Left lung (tissue), 10 donors: ENCODE measurements around the gene TRIM9. TPM values are rescaled to one million over a fixed set of nuclear protein-coding genes. Genes with fewer than 3 reads are reported as not detected.

Source experiments
- ATAC-seq: fragments of 200-7000 bp; cut with Tn5 transposase; one replicate; pipeline ENCODE4 v1.9.1; 2020; ENCODE audit warnings: moderate library complexity
- DNase-seq, 4 donors: peaks; one replicate each; pipeline ENCODE4 v3.0.0-alpha.2; 2013 to 2020
- H3K27ac ChIP-seq, 2 donors: fragments of 200-600 bp; sonication (generic) in 1 of 2; one replicate each; pipeline versions ENCODE4 v1.5.0 to v1.8.0; 2020 to 2021
- H3K27me3 ChIP-seq, 2 donors: fragments of 200-600 bp; sonication (generic) in 1 of 2; one replicate each; pipeline versions ENCODE4 v1.5.0 to v1.8.0; 2020 to 2021
- H3K36me3 ChIP-seq, 2 donors: fragments of 200-600 bp; sonication (generic) in 1 of 2; one replicate each; pipeline versions ENCODE4 v1.5.0 to v1.8.0; 2020 to 2021
- H3K4me1 ChIP-seq, 2 donors: fragments of 200-600 bp; one replicate each; pipeline ENCODE4 v1.8.0; 2021
- H3K4me3 ChIP-seq, 2 donors: fragments of 200-600 bp; sonication (generic) in 1 of 2; one replicate each; pipeline versions ENCODE4 v1.5.0 to v1.8.0; 2020 to 2021; ENCODE audit warnings: mild to moderate bottlenecking in 1 of 2
- H3K9me3 ChIP-seq, 2 donors: fragments of 200-600 bp; sonication (generic) in 1 of 2; one replicate each; pipeline versions ENCODE4 v1.5.0 to v1.8.0; 2020 to 2021
- CTCF ChIP-seq, 2 donors: fragments of 200-600 bp; sonication (generic) in 1 of 2; IDR thresholded peaks; one replicate each; pipeline versions ENCODE4 v1.5.0 to v1.8.0; 2021; ENCODE audit warnings: antibody characterized with exemption in 2 of 2
- intact Hi-C, 2 donors: fragments of 100-400 bp; cut with DNase I; formaldehyde crosslinking; loops; one replicate each; pipeline versions ENCODE4 v1.11.2 to v1.14.2; 2022
- polyA plus RNA-seq, 6 donors: library from polyadenylated mRNA; unstranded; fragments of 120-200 nt; gene quantifications; one replicate each; pipeline ENCODE4 v1.2.1, GENCODE V29; 2013; ENCODE audit not compliant: insufficient read length in 6 of 6
- total RNA-seq, 2 donors: library from RNA; stranded (reverse); fragmentation: NEBNext Ultra II Directional; extraction: Animal tissue kit (Norgen Biotek cat#: 25700); gene quantifications; one replicate each; pipeline ENCODE4 v1.2.1, GENCODE V29; 2021
- donor health status: DM: no; HTN: yes; CAD: no.
- donor health status: DM: no; HTN: no; CAD: no.

TRIM9 gene
- total and polyA plus RNA-seq, 8 donors: 0.47 to 1.4 (median 1.0) TPM

- no peak overlapping the region for H3K27ac ChIP-seq
- DNase-seq (no peak), ATAC-seq (no peak)
- H3K9me3 ChIP-seq: no peaks in the 10 kb centered on the region
- no peak overlapping the region for H3K4me3 ChIP-seq
- H3K4me1 ChIP-seq: peaks cover 4 to 11% of the 10 kb centered on the region in 2 donors
- no peak for TF ChIP-seq CTCF (IDR thresholded peaks at IDR 0.05)
- intact Hi-C loops: no loop called here
- H3K27me3 ChIP-seq: no peaks in the 10 kb centered on the region
- no peaks in the 10 kb centered on the region for H3K36me3 ChIP-seq
These were observed 13.7 kb downstream of the TRIM9 start for GRCh38 chr14:51081209-51081608.

GRCh38 chr14:51080645-51081044 is 14.3 kb downstream of the TRIM9 start:
- no peak for TF ChIP-seq CTCF (IDR thresholded peaks at IDR 0.05)
- no peaks in the 10 kb centered on the region for H3K27me3 ChIP-seq
- no peak for DNase-seq
- H3K4me3 ChIP-seq: no peak overlapping the region
- ATAC-seq: no peak
- H3K9me3 ChIP-seq: no peaks in the 10 kb centered on the region
- peaks cover 4 to 11% of the 10 kb centered on the region in 2 donors for H3K4me1 ChIP-seq
- no peak overlapping the region for H3K27ac ChIP-seq
- no peaks in the 10 kb centered on the region for H3K36me3 ChIP-seq
- intact Hi-C loops: no loop called here

- no peak for ATAC-seq
These were observed 15.4 kb downstream of the TRIM9 start for GRCh38 chr14:51079489-51079888.

GRCh38 chr14:51079085-51079484 is 15.8 kb downstream of the TRIM9 start:
- no peak overlapping the region for H3K4me3 ChIP-seq
- TF ChIP-seq CTCF (IDR thresholded peaks at IDR 0.05): no peak
- H3K27ac ChIP-seq: no peak overlapping the region
- ATAC-seq (no peak), DNase-seq (no peak)
- no peaks in the 10 kb centered on the region for H3K36me3 ChIP-seq
- no peaks in the 10 kb centered on the region for H3K9me3 ChIP-seq
- intact Hi-C loops: no loop called here
- H3K4me1 ChIP-seq: peaks cover 4 to 11% of the 10 kb centered on the region in 2 donors
- H3K27me3 ChIP-seq: no peaks in the 10 kb centered on the region

More at GRCh38 chr14:51079489-51079888, 15.4 kb downstream of the TRIM9 start:
- Histone ChIP-seq H3K9me3 (no peaks in the 10 kb centered on the region), H3K4me1 (peaks cover 4 to 11% of the 10 kb centered on the region in 2 donors), H3K27ac (no peak overlapping the region), H3K27me3 (no peaks in the 10 kb centered on the region), H3K36me3 (no peaks in the 10 kb centered on the region), H3K4me3 (no peak overlapping the region)
- intact Hi-C loops: no loop called here
- TF ChIP-seq CTCF (IDR thresholded peaks at IDR 0.05): no peak
- no peak for DNase-seq

GRCh38 chr14:51074701-51075385 is 20.1 kb downstream of the TRIM9 start:
- Histone ChIP-seq H3K27me3 (no peaks in the 10 kb centered on the region), H3K4me1 (peaks cover 4 to 11% of the 10 kb centered on the region in 2 donors), H3K9me3 (peaks cover 0 to 5% of the 10 kb centered on the region in 2 donors), H3K36me3 (no peaks in the 10 kb centered on the region), H3K4me3 (no peak overlapping the region), H3K27ac (no peak overlapping the region)
- no peak for TF ChIP-seq CTCF (IDR thresholded peaks at IDR 0.05)
- intact Hi-C loops: no loop called here
- no peak for ATAC-seq
- no peak for DNase-seq
